ENCODE data around the gene GMPR.
"Not testable (repeated sequence)": the region's sequence is repeated elsewhere in the genome, so short reads cannot be mapped to it uniquely, and the experiment has no call there.

Gene GMPR

GRCh38 chr6:16238057-16238962 is at the start of gene GMPR:
TSS of gene GMPR (plus strand) at chr6:16238587. CDS start at chr6:16238694, 107 bp downstream.
- peak; percentile 60 for DNase-seq

DNA sequence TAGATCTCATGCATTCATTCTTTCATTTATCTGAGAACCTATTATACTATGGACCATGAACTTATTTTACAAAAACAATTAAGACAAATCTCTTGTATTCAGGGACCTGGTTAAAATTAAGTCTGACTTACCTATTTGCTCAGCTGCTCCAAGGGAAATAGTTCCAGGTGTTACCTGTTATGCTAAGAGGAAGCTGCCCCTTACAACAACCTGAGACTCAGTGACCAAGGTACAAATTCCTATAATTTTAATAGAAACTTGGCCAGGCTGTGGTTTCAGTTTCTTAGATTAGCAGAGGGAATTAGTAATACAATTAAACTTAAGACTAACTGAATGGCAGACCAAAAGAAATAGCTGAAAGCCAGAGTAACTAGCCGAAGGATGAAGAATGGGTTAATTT is 48.2 kb upstream of the GMPR start:
- DNase-seq = no peak

DNA sequence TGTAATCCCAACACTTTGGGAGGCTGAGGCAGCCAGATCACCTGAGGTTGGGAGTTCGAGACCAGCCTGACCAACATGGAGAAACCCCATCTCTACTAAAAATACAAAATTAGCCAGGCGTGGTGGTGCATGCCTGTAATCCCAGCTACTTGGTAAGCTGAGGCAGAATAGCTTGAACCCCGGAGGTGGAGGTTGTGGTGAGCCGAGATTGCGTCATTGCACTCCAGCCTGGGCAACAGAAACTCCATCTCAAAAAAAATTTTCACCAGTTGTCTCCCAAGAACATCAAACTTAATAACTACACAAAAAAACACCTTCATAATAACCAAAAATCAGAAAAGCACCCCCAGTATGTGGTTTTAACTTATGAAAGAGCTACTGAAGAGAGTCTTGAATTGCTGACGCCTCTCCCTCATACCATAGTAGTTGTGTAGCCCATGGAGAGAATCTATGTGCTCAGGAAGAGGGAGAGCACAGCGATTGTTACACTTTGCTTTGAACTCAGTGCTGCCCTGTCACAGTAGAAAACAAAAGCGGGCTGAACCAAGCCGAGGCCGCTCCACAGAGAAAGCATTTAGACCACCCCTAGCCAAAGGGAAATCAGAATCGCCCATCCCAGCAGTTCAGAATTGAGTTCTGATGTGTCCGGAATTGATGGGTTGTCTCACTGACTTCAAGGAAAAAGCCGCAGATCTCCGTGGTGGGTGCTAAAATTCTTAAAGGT is 42.0 kb upstream of the GMPR start:
- DNase-seq = no peak

- DNase-seq = no peak
Observed at GRCh38 chr6:16196984-16197546, 41.3 kb upstream of the GMPR start.

DNA sequence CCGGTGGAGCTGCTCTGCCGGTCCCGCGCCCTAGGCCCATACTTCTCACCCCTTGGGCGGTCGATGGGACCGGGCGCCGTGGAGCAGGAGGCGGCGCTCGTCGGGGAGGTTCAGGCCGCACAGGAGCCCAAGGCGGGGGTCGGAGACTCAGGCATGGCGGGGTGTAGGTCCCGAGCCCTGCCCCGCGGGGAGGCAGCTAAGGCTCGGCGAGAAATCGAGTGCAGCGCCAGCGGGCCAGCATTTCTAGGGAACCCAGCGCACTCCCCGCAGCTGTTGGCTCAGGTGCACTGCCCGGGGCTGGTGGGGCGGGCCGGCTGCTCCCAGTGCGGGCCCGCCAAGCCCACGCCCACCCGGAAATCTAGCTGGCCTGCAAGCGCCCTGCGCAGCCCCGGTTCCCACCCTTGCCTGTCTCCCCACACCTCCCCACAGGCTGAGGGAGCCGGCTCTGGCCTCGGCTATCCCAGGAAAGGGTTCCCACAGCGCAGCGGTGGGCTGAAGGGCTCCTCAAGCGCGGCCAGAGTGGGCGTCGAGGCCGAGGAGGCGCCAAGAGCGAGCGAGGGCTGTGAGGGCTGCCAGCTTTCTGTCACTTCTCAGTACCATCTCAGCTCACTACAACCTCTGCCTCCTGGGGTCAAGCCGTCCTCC is 40.2 kb upstream of the GMPR start:
- DNase-seq = no peak

DNA sequence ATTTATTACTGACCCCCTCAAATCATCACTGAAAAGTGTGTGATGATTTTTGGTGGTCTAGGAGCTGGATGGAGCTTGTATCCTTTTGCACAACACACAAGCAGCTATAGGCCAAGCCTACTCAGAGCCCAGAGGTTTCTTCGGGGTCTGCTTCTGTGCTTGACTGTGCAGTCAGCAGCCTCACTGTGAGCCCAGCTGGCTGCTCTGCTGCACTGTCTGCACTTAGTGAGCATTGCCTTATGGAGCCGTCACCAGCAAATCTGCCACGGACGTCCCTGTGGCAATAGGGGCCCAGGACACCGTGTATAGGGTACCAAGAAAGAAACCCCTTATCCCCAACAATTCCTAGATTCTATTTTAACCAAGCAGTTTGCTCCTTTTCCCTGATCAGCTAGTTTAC is 38.6 kb upstream of the GMPR start:
- DNase-seq = no peak

GRCh38 chr6:16200321-16200883 is 38.0 kb upstream of the GMPR start:
- peak; percentile 35 for DNase-seq

GRCh38 chr6:16201706-16202105 is 36.7 kb upstream of the GMPR start:
- no peak for DNase-seq

DNA sequence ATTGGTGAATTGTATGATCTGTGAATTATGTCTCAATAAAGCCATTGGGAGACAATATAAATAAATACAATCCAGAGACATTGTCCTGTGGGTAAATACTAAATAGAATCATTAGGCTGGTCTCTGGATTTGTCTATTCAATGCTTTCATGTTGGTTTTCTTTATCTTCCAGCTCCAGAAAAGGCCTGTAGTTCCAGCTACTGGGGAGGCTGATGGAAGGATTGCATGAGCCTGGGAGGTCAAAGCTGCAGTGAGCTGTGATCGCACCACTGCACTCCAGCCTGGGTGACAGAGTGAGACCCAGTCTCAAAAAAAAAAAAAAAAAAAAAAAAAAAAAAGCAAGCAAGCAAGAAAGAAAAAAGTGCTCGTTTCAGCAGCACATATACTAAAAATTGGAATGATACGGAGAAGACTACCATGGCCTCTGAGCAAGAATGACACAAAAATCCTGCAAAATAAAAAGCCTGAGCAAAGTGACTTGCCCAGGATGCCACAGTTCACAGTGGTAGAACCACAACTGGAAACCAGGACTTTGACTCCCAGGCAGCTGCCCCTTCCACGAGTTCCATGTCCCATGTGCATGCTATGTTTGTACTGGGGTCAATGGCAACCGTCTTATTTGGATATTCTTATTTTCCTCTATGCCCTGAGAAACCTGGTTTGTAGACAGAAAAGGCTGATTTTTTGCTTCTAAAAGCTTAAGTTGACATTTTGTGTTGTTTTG is 33.6 kb upstream of the GMPR start:
- no peak for DNase-seq

GRCh38 chr6:16205377-16206144 is 32.8 kb upstream of the GMPR start:
- DNase-seq = no peak

GRCh38 chr6:16206595-16207037 is 31.8 kb upstream of the GMPR start:
- DNase-seq = peak; percentile 75

DNA sequence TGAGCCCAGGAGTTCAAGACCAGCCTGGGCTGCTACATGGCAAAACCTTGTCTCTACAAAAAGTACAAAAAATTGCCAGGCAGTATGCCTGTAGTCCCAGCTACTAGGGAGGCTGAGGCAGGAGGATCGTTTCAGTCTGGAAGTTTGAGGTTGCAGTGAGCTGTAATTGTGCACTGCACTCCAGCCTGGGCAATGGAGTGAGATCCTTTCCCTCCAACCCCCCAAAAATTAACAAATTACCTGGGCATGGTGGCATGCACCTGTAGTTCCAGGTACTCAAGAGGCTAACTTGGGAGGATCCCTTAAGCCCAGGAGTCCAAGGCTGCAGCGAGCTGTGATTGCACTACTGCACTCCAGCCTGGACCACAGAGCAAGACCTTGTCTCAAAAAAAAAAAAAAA is 29.4 kb upstream of the GMPR start:
- DNase-seq = no peak

GRCh38 chr6:16209539-16209938 is 28.8 kb upstream of the GMPR start:
- no peak for DNase-seq

DNA sequence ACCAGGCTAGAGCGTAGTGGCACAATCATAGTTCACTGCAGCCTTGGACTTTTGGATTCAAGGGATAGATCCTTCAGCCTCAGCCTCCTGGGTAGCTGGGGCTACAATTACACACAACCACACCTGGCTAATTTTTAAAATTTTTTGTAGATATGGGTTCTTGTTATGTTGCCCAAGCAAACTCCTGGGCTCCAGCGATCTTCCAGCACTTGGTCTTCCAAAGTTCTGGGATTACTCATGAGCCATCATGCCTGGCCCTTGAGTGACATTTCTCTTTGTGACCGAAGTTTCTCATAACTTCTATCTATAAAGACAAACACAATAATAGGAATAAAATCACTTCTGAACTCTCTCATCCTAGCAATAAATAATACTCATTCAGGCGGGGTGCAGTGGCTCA is 26.1 kb upstream of the GMPR start:
- DNase-seq = no peak

- DNase-seq = no peak
Observed at GRCh38 chr6:16216501-16217155, 21.8 kb upstream of the GMPR start.

DNA sequence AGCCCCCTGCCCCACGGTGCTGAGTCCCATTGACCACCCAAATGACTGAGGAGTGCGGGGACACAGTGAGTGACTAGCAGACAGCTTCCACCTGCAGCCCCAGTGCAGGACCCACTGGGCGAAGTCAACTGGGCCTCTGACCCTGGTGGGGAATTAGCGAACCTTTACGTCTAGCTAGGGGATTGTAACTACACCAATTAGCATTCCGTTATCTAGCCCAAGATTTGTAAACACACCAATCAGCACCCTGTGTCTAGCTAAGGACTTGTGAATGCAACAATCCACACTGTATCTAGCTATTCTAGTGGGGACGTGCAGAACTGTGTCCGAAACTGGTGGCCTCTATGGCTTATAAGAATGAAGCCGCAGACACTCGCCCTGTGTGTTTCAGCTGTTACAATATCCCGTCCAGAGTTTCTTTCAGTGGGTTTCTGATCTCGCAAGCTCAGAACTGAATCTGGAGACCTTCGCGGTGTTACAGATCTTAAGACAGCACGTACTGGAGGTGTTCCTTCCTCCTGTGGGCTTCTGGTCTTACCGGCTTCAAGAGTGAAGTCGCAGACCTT is 21.1 kb upstream of the GMPR start:
- DNase-seq = no peak

GRCh38 chr6:16222826-16223225 is 15.6 kb upstream of the GMPR start:
- no peak for DNase-seq

- no peak for DNase-seq
Observed at GRCh38 chr6:16223362-16223761, 15.0 kb upstream of the GMPR start.

DNA sequence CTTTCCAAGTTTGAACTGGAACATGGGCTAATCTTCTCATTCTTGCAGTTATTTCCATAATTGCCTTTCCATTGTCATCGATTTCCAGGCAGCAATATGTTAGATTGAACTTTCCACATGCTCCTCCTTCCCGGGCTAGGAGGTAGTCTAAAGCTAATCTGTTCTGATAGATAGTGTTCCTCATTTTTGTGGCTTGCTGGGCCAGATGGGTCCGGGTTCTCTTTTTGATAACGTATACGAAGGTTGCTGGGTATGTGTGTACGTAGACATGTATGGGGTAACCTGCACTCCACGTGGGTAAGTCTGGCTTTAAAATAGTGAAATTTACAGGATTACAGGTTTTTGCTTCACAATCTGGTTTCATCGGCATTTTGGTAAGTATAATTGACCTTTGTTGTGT is 14.0 kb upstream of the GMPR start:
- no peak for DNase-seq

GRCh38 chr6:16225062-16225731 is 13.2 kb upstream of the GMPR start:
- not testable (repeated sequence) for DNase-seq

All from midbrain (tissue), 1 donor.